Tibial artery (tissue), 4 donors: Measurements from ENCODE around the gene ZBTB34.

Source experiments
- DNase-seq, 2 donors: peaks; one replicate each; pipeline ENCODE4 v3.0.0-alpha.2; 2019
- H3K27ac ChIP-seq, 2 donors: fragments of 200-600 bp; sonication (generic) in 1 of 2; 1 replicate in 1 of 2; 2 replicates in 1 of 2; pipeline ENCODE4 v1.5.1; 2018 to 2019; ENCODE audit warnings: mild to moderate bottlenecking in 1 of 2
- H3K27me3 ChIP-seq, 2 donors: fragments of 200-600 bp; sonication (generic) in 1 of 2; one replicate each; pipeline versions ENCODE4 v1.5.1 to v1.6.0; 2016 to 2019
- H3K36me3 ChIP-seq, 3 donors: fragments of 200-600 bp; sonication (generic) in 2 of 3; one replicate each; pipeline ENCODE4 v1.5.1; 2016 to 2019; ENCODE audit warnings: mild to moderate bottlenecking in 2 of 3
- H3K4me1 ChIP-seq, 4 donors: fragments of 200-600 bp; sonication (generic) in 2 of 4; 1 replicate in 3 of 4; 2 replicates in 1 of 4; pipeline ENCODE4 v1.5.1; 2016 to 2019
- H3K4me3 ChIP-seq, 2 donors: fragments of 200-600 bp; sonication (generic) in 1 of 2; 1 replicate in 1 of 2; 2 replicates in 1 of 2; pipeline ENCODE4 v1.5.1; 2018 to 2019; ENCODE audit warnings: mild to moderate bottlenecking in 2 of 2
- H3K9me3 ChIP-seq, 3 donors: fragments of 200-600 bp; sonication (generic) in 1 of 3; one replicate each; pipeline ENCODE4 v1.5.1; 2016 to 2019
- intact Hi-C: fragments of 100-400 bp; cut with DNase I; formaldehyde crosslinking; loops from one replicate; pipeline ENCODE4 v1.15.0; 2023; ENCODE audit warnings: low total_unique reads
- TF ChIP-seq, protein P1 (sequence below), 2 experiments: fragments of 200-600 bp in 1 of 2; fragments of 450-650 bp in 1 of 2; IDR thresholded peaks; one replicate each; pipeline ENCODE4 v1.5.1; 2017 to 2019; ENCODE audit warnings: antibody characterized with exemption in 2 of 2, mild to moderate bottlenecking in 1 of 2, moderate library complexity in 1 of 2

Gene ZBTB34

DNA sequence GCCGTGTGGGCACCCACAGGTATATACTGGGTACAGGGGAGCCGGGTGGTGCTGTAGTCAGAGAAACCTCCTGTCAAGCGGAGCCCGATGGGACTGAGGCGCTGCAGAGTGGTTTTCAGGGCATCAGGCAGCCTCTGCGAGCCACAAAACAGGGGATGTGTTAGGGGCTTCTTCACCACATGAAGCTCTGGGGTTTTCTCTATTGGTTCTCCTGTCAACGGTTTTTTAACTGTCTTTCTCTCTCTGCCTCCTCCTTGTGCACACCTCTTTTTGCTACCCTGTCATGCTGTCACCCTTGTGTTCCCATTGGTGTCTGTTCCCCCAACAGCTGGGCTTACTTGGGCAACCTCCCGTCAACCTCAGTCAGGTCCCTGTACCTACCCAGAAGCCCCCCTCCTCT is 74.0 kb downstream of the ZBTB34 start:
- H3K4me1 ChIP-seq: no peaks in the 10 kb centered on the region
- H3K27ac ChIP-seq: no peak overlapping the region
- intact Hi-C loops: loop anchor here (5.0 kb wide), 1 partner anchor 1957 kb away; no protein-coding TSS in a partner anchor
- TF ChIP-seq, protein P1, sequence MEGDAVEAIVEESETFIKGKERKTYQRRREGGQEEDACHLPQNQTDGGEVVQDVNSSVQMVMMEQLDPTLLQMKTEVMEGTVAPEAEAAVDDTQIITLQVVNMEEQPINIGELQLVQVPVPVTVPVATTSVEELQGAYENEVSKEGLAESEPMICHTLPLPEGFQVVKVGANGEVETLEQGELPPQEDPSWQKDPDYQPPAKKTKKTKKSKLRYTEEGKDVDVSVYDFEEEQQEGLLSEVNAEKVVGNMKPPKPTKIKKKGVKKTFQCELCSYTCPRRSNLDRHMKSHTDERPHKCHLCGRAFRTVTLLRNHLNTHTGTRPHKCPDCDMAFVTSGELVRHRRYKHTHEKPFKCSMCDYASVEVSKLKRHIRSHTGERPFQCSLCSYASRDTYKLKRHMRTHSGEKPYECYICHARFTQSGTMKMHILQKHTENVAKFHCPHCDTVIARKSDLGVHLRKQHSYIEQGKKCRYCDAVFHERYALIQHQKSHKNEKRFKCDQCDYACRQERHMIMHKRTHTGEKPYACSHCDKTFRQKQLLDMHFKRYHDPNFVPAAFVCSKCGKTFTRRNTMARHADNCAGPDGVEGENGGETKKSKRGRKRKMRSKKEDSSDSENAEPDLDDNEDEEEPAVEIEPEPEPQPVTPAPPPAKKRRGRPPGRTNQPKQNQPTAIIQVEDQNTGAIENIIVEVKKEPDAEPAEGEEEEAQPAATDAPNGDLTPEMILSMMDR (IDR thresholded peaks at IDR 0.05): no peak
- H3K4me3 ChIP-seq: no peak overlapping the region
- no peaks in the 10 kb centered on the region for H3K27me3 ChIP-seq
- H3K36me3 ChIP-seq: no peaks in the 10 kb centered on the region
- H3K9me3 ChIP-seq: no peaks in the 10 kb centered on the region
- DNase-seq: no peak
